HUES48 (cell line): ENCODE measurements around the gene ST7.
"Not testable (repeated sequence)": the region's sequence is repeated elsewhere in the genome, so short reads cannot be mapped to it uniquely, and the experiment has no call there.

Experiments used
- H3K27ac ChIP-seq: one replicate; pipeline ENCODE4 v1.7.0; 2013; ENCODE audit warnings: low read depth, low read length, inconsistent platforms
- H3K27me3 ChIP-seq: 2 replicates; pipeline ENCODE4 v1.6.1; 2013; ENCODE audit warnings: mild to moderate bottlenecking, low read length; ENCODE audit not compliant: control insufficient read depth, insufficient read depth
- H3K36me3 ChIP-seq: 2 replicates; pipeline ENCODE4 v1.6.1; 2013; ENCODE audit warnings: low read length; ENCODE audit not compliant: control insufficient read depth, insufficient read depth
- H3K4me1 ChIP-seq: 2 replicates; pipeline ENCODE4 v1.6.1; 2013; ENCODE audit warnings: mild to moderate bottlenecking, low read length; ENCODE audit not compliant: control insufficient read depth, insufficient read depth
- H3K4me3 ChIP-seq: 2 replicates; pipeline ENCODE4 v1.5.1; 2013; ENCODE audit warnings: mild to moderate bottlenecking, low read depth, low read length
- H3K9ac ChIP-seq: 2 replicates; pipeline ENCODE4 v1.6.1; 2013; ENCODE audit warnings: mild to moderate bottlenecking, low read depth, low read length, moderate library complexity
- H3K9me3 ChIP-seq: 2 replicates; pipeline ENCODE4 v1.6.1; 2013; ENCODE audit warnings: low read length; ENCODE audit not compliant: control insufficient read depth, insufficient read depth

The ST7 gene

GRCh38 chr7:116950889-116951351 lies 2.4 kb upstream of the ST7 start:
- Histone ChIP-seq H3K4me3 (no peak overlapping the region), H3K27ac (no peak overlapping the region), H3K36me3 (no peaks in the 10 kb centered on the region), H3K9ac (no peak overlapping the region), H3K4me1 (peaks cover 20% of the 10 kb centered on the region), H3K27me3 (no peaks in the 10 kb centered on the region), H3K9me3 (no peaks in the 10 kb centered on the region)

GRCh38 chr7:116951366-116952292 lies 1.7 kb upstream of the ST7 start:
- H3K9me3 ChIP-seq = no peaks in the 10 kb centered on the region
- H3K27ac ChIP-seq = no peak overlapping the region
- no peak overlapping the region for H3K9ac ChIP-seq
- H3K27me3 ChIP-seq = no peaks in the 10 kb centered on the region
- no peaks in the 10 kb centered on the region for H3K36me3 ChIP-seq
- no peak overlapping the region; the same call in 1 of the 2 replicates for H3K4me3 ChIP-seq
- peaks cover 20% of the 10 kb centered on the region for H3K4me1 ChIP-seq

GRCh38 chr7:116952635-116953371 lies 498 bp upstream of the ST7 start:
- Histone ChIP-seq H3K9me3 (no peaks in the 10 kb centered on the region), H3K27ac (peak overlapping the region; percentile 98), H3K4me1 (peaks cover 22% of the 10 kb centered on the region), H3K36me3 (no peaks in the 10 kb centered on the region), H3K9ac (peak overlapping the region; percentile 64), H3K4me3 (peak overlapping the region; percentile 96), H3K27me3 (no peaks in the 10 kb centered on the region)

- no peaks in the 10 kb centered on the region for H3K9me3 ChIP-seq
- H3K27ac ChIP-seq = peak overlapping the region; percentile 98
- H3K4me1 ChIP-seq = peaks cover 33% of the 10 kb centered on the region
- no peaks in the 10 kb centered on the region for H3K27me3 ChIP-seq
- peak overlapping the region; percentile 96 for H3K4me3 ChIP-seq
- H3K9ac ChIP-seq = peak overlapping the region; percentile 92
- H3K36me3 ChIP-seq = no peaks in the 10 kb centered on the region
These were observed 871 bp downstream of the ST7 start for GRCh38 chr7:116953906-116954838.

GRCh38 chr7:116955340-116955739 lies 2.0 kb downstream of the ST7 start:
- peak overlapping the region; percentile 96; the same call in 1 of the 2 replicates for H3K4me3 ChIP-seq
- H3K9me3 ChIP-seq = no peaks in the 10 kb centered on the region
- no peaks in the 10 kb centered on the region for H3K36me3 ChIP-seq
- H3K27me3 ChIP-seq = no peaks in the 10 kb centered on the region
- H3K27ac ChIP-seq = no peak overlapping the region
- no peak overlapping the region for H3K9ac ChIP-seq
- H3K4me1 ChIP-seq = peaks cover 33% of the 10 kb centered on the region

GRCh38 chr7:116955801-116956476 lies 2.6 kb downstream of the ST7 start:
- Histone ChIP-seq H3K36me3 (no peaks in the 10 kb centered on the region), H3K9me3 (no peaks in the 10 kb centered on the region), H3K4me3 (no peak overlapping the region), H3K9ac (no peak overlapping the region), H3K27me3 (no peaks in the 10 kb centered on the region), H3K4me1 (peaks cover 33% of the 10 kb centered on the region), H3K27ac (no peak overlapping the region)

- no peaks in the 10 kb centered on the region for H3K27me3 ChIP-seq
- no peak overlapping the region for H3K27ac ChIP-seq
- peaks cover 33% of the 10 kb centered on the region for H3K4me1 ChIP-seq
- H3K36me3 ChIP-seq = no peaks in the 10 kb centered on the region
- no peak overlapping the region for H3K4me3 ChIP-seq
- no peak overlapping the region for H3K9ac ChIP-seq
- H3K9me3 ChIP-seq = no peaks in the 10 kb centered on the region
These were observed 3.1 kb downstream of the ST7 start for GRCh38 chr7:116956477-116956804.

GRCh38 chr7:116957874-116958273 lies 4.6 kb downstream of the ST7 start:
- H3K4me3 ChIP-seq = no peak overlapping the region
- no peak overlapping the region for H3K27ac ChIP-seq
- H3K36me3 ChIP-seq = no peaks in the 10 kb centered on the region
- no peaks in the 10 kb centered on the region for H3K27me3 ChIP-seq
- H3K9me3 ChIP-seq = no peaks in the 10 kb centered on the region
- H3K4me1 ChIP-seq = peaks cover 27% of the 10 kb centered on the region
- H3K9ac ChIP-seq = no peak overlapping the region

GRCh38 chr7:116961966-116962673 lies 8.8 kb downstream of the ST7 start:
- H3K36me3 ChIP-seq, H3K9ac ChIP-seq, H3K27ac ChIP-seq, H3K27me3 ChIP-seq, H3K4me3 ChIP-seq, H3K9me3 ChIP-seq: not testable (repeated sequence)
- H3K4me1 ChIP-seq = peaks cover 14% of the 10 kb centered on the region; the same call in 1 of the 2 replicates

- H3K4me1 ChIP-seq = peaks cover 16% of the 10 kb centered on the region; the same call in 1 of the 2 replicates
- H3K4me3 ChIP-seq = no peak overlapping the region
- H3K27me3 ChIP-seq = no peaks in the 10 kb centered on the region
- no peak overlapping the region for H3K27ac ChIP-seq
- no peaks in the 10 kb centered on the region for H3K9me3 ChIP-seq
- H3K36me3 ChIP-seq = no peaks in the 10 kb centered on the region
- no peak overlapping the region for H3K9ac ChIP-seq
These were observed 9.9 kb downstream of the ST7 start for GRCh38 chr7:116963234-116963633.
